Epithelial cell of proximal tubule (primary cell): ENCODE data around the gene HDAC9. TPM values are rescaled to one million over a fixed set of nuclear protein-coding genes. Genes with fewer than 3 reads are reported as not detected.

Experiments
- DNase-seq: peaks from one replicate; pipeline ENCODE4 v3.0.0-alpha.2; 2011; ENCODE audit warnings: low read depth
- H3K4me3 ChIP-seq: 2 replicates; pipeline ENCODE4 v1.5.1; 2011; ENCODE audit warnings: low read depth, mild to moderate bottlenecking, low read length
- total RNA-seq: library from RNA; depleted of rRNA; stranded (reverse); fragments of >200 nt; gene quantifications from 2 replicates; pipeline ENCODE4 v1.2.3, GENCODE V29; 2015
- TF ChIP-seq, protein P1 (sequence below): conservative IDR thresholded peaks from 2 replicates; pipeline ENCODE4 v1.5.1; 2012; ENCODE audit warnings: low read depth, mild to moderate bottlenecking, low read length

The HDAC9 gene
- total RNA-seq, 1 donor from 2014 or later, result 35.5 TPM

DNA sequence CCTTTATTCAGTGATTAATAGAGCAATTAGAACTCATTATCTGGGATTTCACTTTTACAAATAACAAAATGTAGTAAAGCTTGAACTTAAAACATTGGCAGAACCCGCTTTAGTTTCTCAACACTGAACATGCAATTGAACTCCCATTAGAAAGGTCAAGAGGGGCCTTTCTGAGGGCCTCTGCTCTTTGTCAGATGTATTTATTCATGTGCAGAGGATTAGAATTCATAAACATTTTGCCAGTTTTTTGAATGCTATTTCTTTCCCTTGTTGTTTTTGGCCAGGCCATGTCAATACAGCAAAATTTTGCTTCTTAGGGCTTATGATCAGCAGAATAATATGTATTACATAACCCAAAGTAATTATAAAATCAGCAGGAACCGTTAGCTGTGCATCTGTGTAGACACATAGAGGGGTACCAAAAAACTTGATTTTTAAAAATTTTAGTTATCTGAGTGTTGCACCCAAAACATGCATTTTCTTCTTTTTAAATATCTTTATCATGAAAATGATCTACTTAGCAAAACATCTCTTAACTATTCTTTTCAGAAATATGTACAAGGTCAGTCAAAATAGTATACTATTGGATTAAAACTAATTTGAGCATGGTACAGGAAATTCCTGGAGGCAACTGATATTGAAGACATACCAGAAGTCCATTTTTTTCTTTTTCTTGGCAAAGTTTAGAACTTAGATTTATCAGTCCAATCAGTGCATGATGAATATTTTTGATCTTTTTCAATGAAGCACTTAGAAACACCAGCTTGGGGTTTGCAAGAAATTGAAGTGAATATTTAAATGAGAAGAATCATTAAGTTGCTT, 444.4 kb downstream of the HDAC9 start:
- H3K4me3 ChIP-seq, result no peak overlapping the region
- DNase-seq, result no peak
- TF ChIP-seq, protein P1, sequence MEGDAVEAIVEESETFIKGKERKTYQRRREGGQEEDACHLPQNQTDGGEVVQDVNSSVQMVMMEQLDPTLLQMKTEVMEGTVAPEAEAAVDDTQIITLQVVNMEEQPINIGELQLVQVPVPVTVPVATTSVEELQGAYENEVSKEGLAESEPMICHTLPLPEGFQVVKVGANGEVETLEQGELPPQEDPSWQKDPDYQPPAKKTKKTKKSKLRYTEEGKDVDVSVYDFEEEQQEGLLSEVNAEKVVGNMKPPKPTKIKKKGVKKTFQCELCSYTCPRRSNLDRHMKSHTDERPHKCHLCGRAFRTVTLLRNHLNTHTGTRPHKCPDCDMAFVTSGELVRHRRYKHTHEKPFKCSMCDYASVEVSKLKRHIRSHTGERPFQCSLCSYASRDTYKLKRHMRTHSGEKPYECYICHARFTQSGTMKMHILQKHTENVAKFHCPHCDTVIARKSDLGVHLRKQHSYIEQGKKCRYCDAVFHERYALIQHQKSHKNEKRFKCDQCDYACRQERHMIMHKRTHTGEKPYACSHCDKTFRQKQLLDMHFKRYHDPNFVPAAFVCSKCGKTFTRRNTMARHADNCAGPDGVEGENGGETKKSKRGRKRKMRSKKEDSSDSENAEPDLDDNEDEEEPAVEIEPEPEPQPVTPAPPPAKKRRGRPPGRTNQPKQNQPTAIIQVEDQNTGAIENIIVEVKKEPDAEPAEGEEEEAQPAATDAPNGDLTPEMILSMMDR, result no peak

DNA sequence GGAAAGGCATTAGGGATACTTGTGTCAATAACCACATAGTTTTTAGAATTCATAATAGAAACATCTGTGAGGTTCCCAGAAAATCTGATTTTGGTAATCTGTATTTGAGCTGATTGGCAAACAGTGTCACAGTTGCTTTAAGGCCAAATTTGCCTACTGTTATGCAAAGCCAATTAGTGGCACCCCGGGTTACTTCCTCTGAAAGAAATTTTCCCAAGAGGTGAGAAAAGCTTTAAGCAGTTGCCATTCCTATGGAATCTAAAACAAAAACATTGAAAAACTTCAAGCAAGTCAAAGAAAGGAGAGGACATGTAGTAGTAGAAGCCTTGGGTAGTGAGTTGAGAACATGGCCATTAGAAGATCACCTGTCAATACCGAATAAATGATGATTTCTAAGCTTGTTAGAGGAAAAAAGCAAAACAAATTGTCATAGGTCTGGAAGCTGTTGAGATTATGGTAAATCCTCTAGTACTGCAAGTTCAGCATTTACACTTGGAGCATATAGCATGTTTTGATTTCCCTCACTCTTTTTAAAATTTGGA, 445.1 kb downstream of the HDAC9 start:
- no peak overlapping the region for H3K4me3 ChIP-seq
- DNase-seq, result no peak
- TF ChIP-seq, protein P1, result no peak

DNA sequence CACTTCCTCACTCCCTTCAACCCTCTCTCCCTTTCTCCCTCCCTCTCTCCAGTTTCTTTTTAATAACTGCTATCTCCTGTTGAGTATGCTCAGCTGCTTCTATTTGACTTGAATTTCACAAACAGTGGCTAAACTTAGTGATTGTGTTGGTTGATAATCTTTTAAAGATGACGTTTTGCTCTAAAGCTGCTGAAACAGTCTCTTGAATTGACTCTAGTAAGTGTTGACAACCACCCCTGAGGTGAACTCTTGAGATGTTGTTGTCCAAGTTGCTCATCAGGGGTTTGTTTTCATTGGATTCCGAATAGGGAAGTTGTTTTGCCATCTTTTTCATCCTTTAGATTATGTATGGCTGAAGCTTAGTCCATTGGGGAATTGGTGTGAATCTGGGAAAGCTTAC, 445.7 kb downstream of the HDAC9 start:
- H3K4me3 ChIP-seq, result no peak overlapping the region
- no peak for DNase-seq
- TF ChIP-seq, protein P1, result no peak

DNA sequence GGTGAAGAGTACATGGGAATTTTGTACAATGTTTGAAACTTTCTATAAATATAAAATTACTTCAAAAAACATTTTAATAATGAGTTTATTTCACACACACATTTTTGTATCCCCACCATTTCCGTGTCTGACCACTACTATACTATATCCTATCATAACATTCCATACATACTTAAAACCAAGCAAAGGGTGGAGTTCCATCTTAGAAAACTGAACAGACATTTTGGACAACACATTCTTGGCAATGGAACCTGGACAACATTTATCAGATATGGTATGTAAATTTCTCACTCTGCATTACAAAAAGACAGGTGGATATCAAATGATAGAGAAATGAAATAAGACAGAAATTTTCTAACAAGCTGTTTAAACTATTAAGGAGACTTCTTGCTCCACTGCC, 453.0 kb downstream of the HDAC9 start:
- DNase-seq, result no peak
- TF ChIP-seq, protein P1, result no peak
- no peak overlapping the region for H3K4me3 ChIP-seq

DNA sequence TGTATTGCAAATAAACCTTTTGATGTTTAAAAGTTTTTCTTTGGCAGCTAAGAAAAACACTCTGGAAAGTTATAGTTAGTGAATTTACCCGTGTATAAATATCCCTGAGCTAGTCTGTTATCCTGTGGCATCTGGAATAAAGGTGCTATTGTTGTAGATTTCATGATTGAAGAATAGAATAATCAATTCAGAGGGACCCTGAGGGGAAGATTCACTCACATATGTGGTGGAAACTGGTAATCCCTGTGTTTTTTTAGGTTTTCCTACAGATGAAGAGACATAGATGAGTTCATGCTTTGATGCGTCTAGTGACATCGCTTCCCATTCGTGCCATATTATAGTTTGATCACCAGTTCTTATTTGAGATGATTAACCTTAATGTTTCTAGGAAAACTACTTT, 457.3 kb downstream of the HDAC9 start:
- no peak for DNase-seq
- TF ChIP-seq, protein P1, result no peak
- no peak overlapping the region for H3K4me3 ChIP-seq

DNA sequence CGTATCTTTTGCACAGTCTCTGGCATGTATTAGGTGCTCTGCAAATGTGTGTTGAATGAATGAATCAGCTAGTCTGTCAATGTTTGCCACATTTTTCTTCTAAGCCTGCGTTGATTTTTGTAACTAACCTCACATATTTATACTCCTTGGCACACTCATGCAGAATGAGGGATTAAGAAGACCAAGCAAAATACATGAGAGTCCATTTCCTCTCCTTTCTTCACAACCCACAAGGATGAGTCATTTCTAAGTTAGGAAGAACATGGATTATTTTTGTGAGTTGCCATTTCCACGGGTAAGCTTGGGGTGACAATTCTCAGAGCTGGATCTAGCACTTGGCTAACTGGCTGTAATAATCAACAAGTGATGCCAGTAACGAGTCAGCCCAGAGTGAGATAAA, 463.1 kb downstream of the HDAC9 start:
- H3K4me3 ChIP-seq, result no peak overlapping the region
- DNase-seq, result no peak
- TF ChIP-seq, protein P1, result no peak

DNA sequence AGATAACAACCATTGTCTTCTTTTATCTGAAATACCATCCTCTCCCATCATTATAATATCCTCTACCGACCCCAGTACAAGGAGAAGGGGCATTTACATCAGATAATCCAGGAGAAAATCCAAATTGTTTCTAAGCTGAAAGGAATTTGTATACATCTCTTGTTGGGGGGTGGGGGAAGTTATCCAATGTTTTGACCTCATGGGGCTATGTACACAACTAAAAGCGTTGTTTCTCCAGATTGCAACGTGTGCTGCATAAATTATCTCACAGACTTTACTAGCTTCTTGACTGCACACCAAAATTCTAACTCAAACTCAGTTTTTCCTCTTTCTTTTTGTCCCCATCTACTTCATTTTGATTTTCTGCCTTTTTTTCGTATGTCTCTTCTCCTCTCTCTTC, 465.2 kb downstream of the HDAC9 start:
- no peak for DNase-seq
- TF ChIP-seq, protein P1, result no peak
- H3K4me3 ChIP-seq, result no peak overlapping the region
